ENCODE data around the gene CELF2.

The CELF2 gene

DNA sequence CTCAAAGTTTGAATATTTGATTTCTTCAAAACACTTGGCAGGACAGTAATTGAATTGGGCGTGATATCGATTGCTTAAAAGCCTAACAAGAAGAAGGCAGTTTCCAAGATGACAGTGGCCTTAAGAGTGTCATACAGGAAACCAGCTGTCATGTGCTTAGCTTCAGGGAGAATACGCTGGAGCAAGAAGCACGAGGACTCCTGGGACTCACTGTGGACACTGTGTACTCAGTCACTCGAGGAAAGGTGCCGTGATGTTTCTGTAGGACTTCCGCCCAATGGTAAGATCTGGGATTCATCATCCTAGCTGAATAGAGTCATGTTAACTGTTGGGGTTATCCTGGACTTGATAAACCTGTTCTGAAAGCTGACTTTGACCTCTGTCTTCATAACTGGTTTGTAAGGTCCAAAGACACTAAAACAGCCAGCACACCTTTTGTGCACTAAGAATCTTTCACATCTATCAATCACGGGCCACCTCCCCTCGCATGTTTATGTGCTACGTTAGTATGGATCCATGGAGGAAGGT lies 113.5 kb downstream of the CELF2 start:
- ATAC-seq (ENCODE audit: insufficient read depth, low read depth) = 0 out of 3 replicates have a peak, but pooled peaks have one; percentile 24
- TF ChIP-seq EZH2 (IDR thresholded peaks at IDR 0.05; ENCODE audit: borderline replicate concordance, low read depth, low read length, severe bottlenecking) = no peak
- TF ChIP-seq, protein P1, sequence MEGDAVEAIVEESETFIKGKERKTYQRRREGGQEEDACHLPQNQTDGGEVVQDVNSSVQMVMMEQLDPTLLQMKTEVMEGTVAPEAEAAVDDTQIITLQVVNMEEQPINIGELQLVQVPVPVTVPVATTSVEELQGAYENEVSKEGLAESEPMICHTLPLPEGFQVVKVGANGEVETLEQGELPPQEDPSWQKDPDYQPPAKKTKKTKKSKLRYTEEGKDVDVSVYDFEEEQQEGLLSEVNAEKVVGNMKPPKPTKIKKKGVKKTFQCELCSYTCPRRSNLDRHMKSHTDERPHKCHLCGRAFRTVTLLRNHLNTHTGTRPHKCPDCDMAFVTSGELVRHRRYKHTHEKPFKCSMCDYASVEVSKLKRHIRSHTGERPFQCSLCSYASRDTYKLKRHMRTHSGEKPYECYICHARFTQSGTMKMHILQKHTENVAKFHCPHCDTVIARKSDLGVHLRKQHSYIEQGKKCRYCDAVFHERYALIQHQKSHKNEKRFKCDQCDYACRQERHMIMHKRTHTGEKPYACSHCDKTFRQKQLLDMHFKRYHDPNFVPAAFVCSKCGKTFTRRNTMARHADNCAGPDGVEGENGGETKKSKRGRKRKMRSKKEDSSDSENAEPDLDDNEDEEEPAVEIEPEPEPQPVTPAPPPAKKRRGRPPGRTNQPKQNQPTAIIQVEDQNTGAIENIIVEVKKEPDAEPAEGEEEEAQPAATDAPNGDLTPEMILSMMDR (IDR thresholded peaks at IDR 0.05; ENCODE audit: borderline replicate concordance, extremely low read depth, low read length, poor library complexity, severe bottlenecking) = no peak
- no peak overlapping the region for H3K4me2 ChIP-seq (ENCODE audit: insufficient read depth, low read length)
- H3K9me3 ChIP-seq (ENCODE audit: insufficient read depth, low read length, severe bottlenecking) = no peaks in the 10 kb centered on the region
- H3K36me3 ChIP-seq (ENCODE audit: insufficient read depth, low read length) = no peaks in the 10 kb centered on the region
- no peaks in the 10 kb centered on the region for H3K27me3 ChIP-seq (ENCODE audit: insufficient read depth, low read length, poor library complexity)
- no peak overlapping the region for H3K9ac ChIP-seq (ENCODE audit: low read depth, low read length)
- no peak for DNase-seq
- H3K4me3 ChIP-seq (ENCODE audit: low read depth in 1 of 2, low read length in 2 of 2) = no peak overlapping the region
- H3K79me2 ChIP-seq (ENCODE audit: insufficient read depth, low read length) = no peaks in the 10 kb centered on the region
- no peaks in the 10 kb centered on the region for H4K20me1 ChIP-seq (ENCODE audit: insufficient read depth, low read length)
- H2AFZ ChIP-seq (ENCODE audit: low read depth, low read length) = no peak overlapping the region
- H3K4me1 ChIP-seq (ENCODE audit: insufficient read depth, low read length) = no peaks in the 10 kb centered on the region
- no peak overlapping the region for H3K27ac ChIP-seq (ENCODE audit: low read length)

DNA sequence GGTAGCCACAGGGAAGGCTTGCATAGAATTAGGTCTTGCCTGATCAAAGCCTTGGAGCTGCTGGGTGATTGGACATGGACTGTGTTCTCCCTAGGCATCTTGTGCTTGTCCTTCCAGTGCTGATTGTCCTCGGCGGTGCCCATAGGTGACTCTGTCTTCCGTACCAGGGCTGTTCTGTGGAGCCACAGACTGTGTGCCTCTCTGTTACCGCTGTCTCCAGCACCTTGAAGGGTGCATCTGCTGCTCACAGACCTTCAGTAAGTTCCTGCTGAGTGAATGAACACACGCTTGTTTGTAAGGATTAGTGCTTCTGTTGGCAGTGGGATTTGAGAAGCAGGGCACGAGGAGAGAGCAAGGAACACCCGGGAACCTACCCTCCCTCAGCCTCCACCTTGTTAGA lies 116.7 kb downstream of the CELF2 start:
- no peaks in the 10 kb centered on the region for H3K27me3 ChIP-seq (ENCODE audit: insufficient read depth, low read length, poor library complexity)
- H3K79me2 ChIP-seq (ENCODE audit: insufficient read depth, low read length) = no peaks in the 10 kb centered on the region
- DNase-seq = no peak
- H3K9ac ChIP-seq (ENCODE audit: low read depth, low read length) = no peak overlapping the region
- H3K4me3 ChIP-seq (ENCODE audit: low read depth in 1 of 2, low read length in 2 of 2) = no peak overlapping the region
- ATAC-seq (ENCODE audit: insufficient read depth, low read depth) = no peak
- H3K36me3 ChIP-seq (ENCODE audit: insufficient read depth, low read length) = no peaks in the 10 kb centered on the region
- no peaks in the 10 kb centered on the region for H4K20me1 ChIP-seq (ENCODE audit: insufficient read depth, low read length)
- no peaks in the 10 kb centered on the region for H3K9me3 ChIP-seq (ENCODE audit: insufficient read depth, low read length, severe bottlenecking)
- H2AFZ ChIP-seq (ENCODE audit: low read depth, low read length) = no peak overlapping the region
- H3K4me1 ChIP-seq (ENCODE audit: insufficient read depth, low read length) = no peaks in the 10 kb centered on the region
- no peak overlapping the region for H3K4me2 ChIP-seq (ENCODE audit: insufficient read depth, low read length)
- no peak overlapping the region for H3K27ac ChIP-seq (ENCODE audit: low read length)
- TF ChIP-seq, protein P1 (IDR thresholded peaks at IDR 0.05; ENCODE audit: borderline replicate concordance, extremely low read depth, low read length, poor library complexity, severe bottlenecking) = no peak
- TF ChIP-seq EZH2 (IDR thresholded peaks at IDR 0.05; ENCODE audit: borderline replicate concordance, low read depth, low read length, severe bottlenecking) = no peak

DNA sequence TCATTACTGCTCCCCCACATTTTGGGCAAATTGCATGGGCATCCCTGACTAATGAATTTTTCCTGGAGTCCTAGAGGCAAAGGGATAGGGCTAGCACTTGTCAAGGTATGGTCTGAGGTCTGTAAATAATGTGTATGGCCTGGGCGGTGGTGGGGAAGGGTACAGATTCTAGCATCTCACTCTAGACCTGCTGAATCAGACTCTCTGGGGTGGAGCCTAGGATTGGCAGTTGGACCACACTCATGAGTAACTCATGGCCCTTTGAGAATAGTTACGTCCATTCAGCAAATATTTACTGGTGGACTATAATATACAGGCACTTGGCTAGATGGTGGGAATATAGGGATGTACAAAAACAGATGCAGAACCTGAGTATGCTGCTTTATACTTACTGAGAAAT lies 118.0 kb downstream of the CELF2 start:
- Histone ChIP-seq H3K4me2 (ENCODE audit: insufficient read depth, low read length) (no peak overlapping the region), H2AFZ (ENCODE audit: low read depth, low read length) (no peak overlapping the region), H3K9ac (ENCODE audit: low read depth, low read length) (no peak overlapping the region), H4K20me1 (ENCODE audit: insufficient read depth, low read length) (no peaks in the 10 kb centered on the region), H3K79me2 (ENCODE audit: insufficient read depth, low read length) (no peaks in the 10 kb centered on the region), H3K4me1 (ENCODE audit: insufficient read depth, low read length) (no peaks in the 10 kb centered on the region), H3K36me3 (ENCODE audit: insufficient read depth, low read length) (no peaks in the 10 kb centered on the region), H3K27ac (ENCODE audit: low read length) (no peak overlapping the region), H3K4me3 (ENCODE audit: low read depth in 1 of 2, low read length in 2 of 2) (no peak overlapping the region), H3K27me3 (ENCODE audit: insufficient read depth, low read length, poor library complexity) (no peaks in the 10 kb centered on the region), H3K9me3 (ENCODE audit: insufficient read depth, low read length, severe bottlenecking) (no peaks in the 10 kb centered on the region)
- no peak for ATAC-seq (ENCODE audit: insufficient read depth, low read depth)
- TF ChIP-seq, protein P1 (IDR thresholded peaks at IDR 0.05; ENCODE audit: borderline replicate concordance, extremely low read depth, low read length, poor library complexity, severe bottlenecking) = no peak
- TF ChIP-seq EZH2 (IDR thresholded peaks at IDR 0.05; ENCODE audit: borderline replicate concordance, low read depth, low read length, severe bottlenecking) = no peak
- DNase-seq = no peak

Data from DND-41 (cell line).